Measurements from ENCODE around the gene GPR161. TPM values are rescaled to one million over a fixed set of nuclear protein-coding genes. Genes with fewer than 3 reads are reported as not detected.

GPR161 gene
- total and polyA plus RNA-seq, 9 of the 15 experiments (the other 6 are each of a cell fraction or from before 2014, with no cell fraction given) = 0.15 to 2.4 (median 0.76) TPM

- TF ChIP-seq STAT6 (CRISPR knock-in tag; IDR thresholded peaks at IDR 0.05) (0 out of 2 replicates have a peak, but pooled peaks have one; percentile 82), GTF2F1 (IDR thresholded peaks at IDR 0.05; ENCODE audit: low read depth, low read length) (0 out of 2 replicates have a peak, but pooled peaks have one; percentile 26), NBN (IDR thresholded peaks at IDR 0.05; ENCODE audit: low read depth) (peak; percentile 98), CEBPG (CRISPR knock-in tag; IDR thresholded peaks at IDR 0.05) (peak; percentile 72; the same call in 1 of the 2 replicates), CEBPG (tag; conservative IDR thresholded peaks at IDR 0.05 in 1 of 2, IDR thresholded peaks at IDR 0.05 in 1 of 2) (peak; percentile 59 to 88; a peak in 3 of 4 replicates), RBM22 (IDR thresholded peaks at IDR 0.05; ENCODE audit: low read depth, low read length, poor library complexity, severe bottlenecking) (peak; percentile 33), BCOR (IDR thresholded peaks at IDR 0.05) (no peak; the same call in 1 of the 2 replicates), PRPF4 (IDR thresholded peaks at IDR 0.05; ENCODE audit: insufficient read depth, low read depth, low read length, poor library complexity, severe bottlenecking) (no peak), GATAD2A (IDR thresholded peaks at IDR 0.05) (no peak), ATF3 (IDR thresholded peaks at IDR 0.05) (peak; percentile 100), ATF3 (CRISPR knock-in tag; conservative IDR thresholded peaks at IDR 0.05) (peak; percentile 96), THRAP3 (IDR thresholded peaks at IDR 0.05; ENCODE audit: borderline replicate concordance) (no peak), BCL6 (CRISPR knock-in tag; IDR thresholded peaks at IDR 0.05) (no peak), SRF (CRISPR knock-in tag; IDR thresholded peaks at IDR 0.05) (peak in 1 of 2 experiments; percentile 52; a peak in 2 of 4 replicates), FOXA1 (IDR thresholded peaks at IDR 0.05; ENCODE audit: borderline replicate concordance) (no peak), RBM34 (IDR thresholded peaks at IDR 0.05; ENCODE audit: borderline replicate concordance, insufficient read depth, low read length) (no peak), ZKSCAN8 (CRISPR knock-in tag; IDR thresholded peaks at IDR 0.05) (no peak), NR0B1 (IDR thresholded peaks at IDR 0.05; ENCODE audit: partially characterized antibody) (no peak), SMAD3 (CRISPR knock-in tag; conservative IDR thresholded peaks at IDR 0.05) (no peak), RBM39 (optimal IDR thresholded peaks at IDR 0.05; ENCODE audit: low read depth, low read length) (peak; percentile 6), LCOR (CRISPR knock-in tag; IDR thresholded peaks at IDR 0.05) (peak; percentile 47), HOXB6 (CRISPR knock-in tag; IDR thresholded peaks at IDR 0.05; ENCODE audit: borderline replicate concordance) (no peak)
Observed at GRCh38 chr1:168178638-168179437, 42.1 kb upstream of the GPR161 start, which contains the start of gene TIPRL (continued).

Data from K562 (cell line).